GM19468 (cell line): ENCODE data around the gene SEMA3D.

Experiments used
- ATAC-seq: cut with Tn5 transposase; IDR thresholded peaks from one replicate; pipeline ENCODE4 v1.9.1; 2021; ENCODE audit warnings: mild to moderate bottlenecking, moderate library complexity, moderate number of reproducible peaks; ENCODE audit not compliant: unreplicated experiment; ENCODE audit errors: extremely low read depth

Gene SEMA3D

GRCh38 chr7:85090919-85091564, 95.8 kb downstream of the SEMA3D start:
- ATAC-seq = no peak

- ATAC-seq = no peak
Observed at GRCh38 chr7:85090143-85090542, 96.7 kb downstream of the SEMA3D start.

DNA sequence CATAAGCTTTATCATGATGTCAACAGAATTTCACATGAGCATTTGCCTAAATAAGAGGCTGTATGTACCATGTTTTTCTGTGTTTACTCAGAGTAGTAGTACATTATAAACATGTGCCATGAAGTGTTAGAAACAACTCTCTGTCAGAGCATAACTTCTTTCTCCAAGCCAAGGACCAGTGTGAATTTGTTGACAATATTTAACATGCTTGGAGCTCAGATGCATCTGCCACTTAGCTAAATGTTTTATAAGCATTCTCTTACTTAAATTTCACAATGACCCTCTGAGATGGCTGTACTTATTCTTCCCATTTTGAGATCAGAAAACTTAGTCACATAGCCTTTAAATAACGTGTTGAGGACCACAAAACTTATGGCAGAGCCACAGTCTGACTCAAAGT, 105.0 kb downstream of the SEMA3D start:
- ATAC-seq = no peak

DNA sequence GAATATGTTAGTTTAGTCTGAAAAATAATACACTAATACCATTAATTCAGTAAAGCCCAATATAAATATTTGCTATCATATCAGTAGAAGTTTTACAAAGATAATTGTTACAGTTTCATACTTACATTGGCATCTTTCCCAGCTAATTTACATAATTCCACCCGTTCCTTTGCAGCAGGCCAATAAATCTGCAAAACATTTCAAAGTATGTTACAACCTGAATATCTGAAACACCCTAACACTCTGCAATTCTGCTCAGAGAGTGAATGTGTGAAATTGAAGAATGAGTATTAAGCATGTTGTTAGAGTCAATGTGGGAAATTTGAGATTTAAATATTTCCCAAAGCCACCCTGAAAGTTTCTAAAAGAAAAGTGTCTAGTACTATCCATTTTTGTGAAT, 105.5 kb downstream of the SEMA3D start:
- ATAC-seq = no peak

DNA sequence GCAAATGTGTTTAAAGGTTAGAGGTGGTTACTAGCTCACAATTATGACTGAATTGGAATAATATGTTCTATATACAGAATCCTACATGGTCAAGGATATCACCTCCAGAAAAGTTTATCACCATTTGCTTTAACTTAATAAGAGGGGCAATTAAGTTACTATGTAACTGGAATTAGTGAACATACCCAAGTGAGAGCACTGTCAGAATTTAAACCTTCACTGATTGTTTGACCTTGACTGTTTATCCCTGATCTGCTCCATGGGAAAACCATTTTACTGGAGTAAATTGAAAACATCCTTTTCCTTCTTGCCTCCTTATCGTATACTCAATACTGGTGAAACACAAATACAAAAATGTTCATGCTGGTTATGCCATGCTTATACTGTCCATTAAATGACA, 107.4 kb downstream of the SEMA3D start:
- no peak for ATAC-seq

- no peak for ATAC-seq
Observed at GRCh38 chr7:85078181-85078580, 108.7 kb downstream of the SEMA3D start.

GRCh38 chr7:85075864-85076263, 111.0 kb downstream of the SEMA3D start:
- no peak for ATAC-seq

DNA sequence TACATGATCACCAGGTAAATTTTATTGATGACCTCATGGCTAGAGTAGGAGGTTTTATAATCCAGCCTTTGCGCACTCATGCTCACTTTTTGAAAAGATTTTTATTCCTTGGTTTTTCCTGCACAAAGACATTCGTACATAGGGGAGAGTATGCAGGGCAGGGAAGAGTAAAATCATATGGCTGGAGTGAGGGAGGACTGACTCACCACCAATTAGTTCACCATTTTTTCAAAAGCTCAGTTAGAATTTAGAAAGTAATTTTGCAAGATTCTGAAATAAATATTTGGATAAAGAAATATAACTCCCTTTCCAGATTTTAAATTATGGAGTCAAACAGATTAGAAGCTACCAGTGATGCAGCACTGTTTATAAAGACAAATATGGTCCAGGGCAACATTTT, 111.9 kb downstream of the SEMA3D start:
- no peak for ATAC-seq

- ATAC-seq = no peak
Observed at GRCh38 chr7:85074016-85074415, 112.8 kb downstream of the SEMA3D start.

- no peak for ATAC-seq
Observed at GRCh38 chr7:85070967-85071628, 115.8 kb downstream of the SEMA3D start.

DNA sequence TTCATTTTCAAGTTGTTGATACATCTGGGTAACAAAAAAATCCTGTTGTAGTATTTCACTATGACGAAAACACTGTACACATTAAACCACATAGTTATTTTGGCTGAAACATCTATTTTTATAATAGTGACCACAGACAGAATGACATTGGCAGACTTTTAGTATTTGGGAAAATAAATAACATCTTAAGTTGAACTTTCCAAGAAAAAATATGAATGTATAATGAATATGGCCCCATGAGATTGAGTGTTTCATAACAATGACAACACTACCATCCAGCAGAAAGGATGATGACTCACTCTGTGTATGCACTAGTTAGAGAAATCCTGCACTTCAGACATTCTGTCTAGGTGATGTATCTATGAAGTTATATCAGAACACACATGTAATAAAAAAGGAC, 118.1 kb downstream of the SEMA3D start:
- ATAC-seq = no peak

GRCh38 chr7:85067371-85067770, 119.5 kb downstream of the SEMA3D start:
- no peak for ATAC-seq

- ATAC-seq = no peak
Observed at GRCh38 chr7:85065888-85066485, 120.9 kb downstream of the SEMA3D start.

- no peak for ATAC-seq
Observed at GRCh38 chr7:85065306-85065705, 121.5 kb downstream of the SEMA3D start.

GRCh38 chr7:85062651-85063050, 124.2 kb downstream of the SEMA3D start:
- ATAC-seq = no peak

- ATAC-seq = no peak
Observed at GRCh38 chr7:85061456-85061855, 125.4 kb downstream of the SEMA3D start.

GRCh38 chr7:85060696-85061095, 126.2 kb downstream of the SEMA3D start:
- no peak for ATAC-seq

DNA sequence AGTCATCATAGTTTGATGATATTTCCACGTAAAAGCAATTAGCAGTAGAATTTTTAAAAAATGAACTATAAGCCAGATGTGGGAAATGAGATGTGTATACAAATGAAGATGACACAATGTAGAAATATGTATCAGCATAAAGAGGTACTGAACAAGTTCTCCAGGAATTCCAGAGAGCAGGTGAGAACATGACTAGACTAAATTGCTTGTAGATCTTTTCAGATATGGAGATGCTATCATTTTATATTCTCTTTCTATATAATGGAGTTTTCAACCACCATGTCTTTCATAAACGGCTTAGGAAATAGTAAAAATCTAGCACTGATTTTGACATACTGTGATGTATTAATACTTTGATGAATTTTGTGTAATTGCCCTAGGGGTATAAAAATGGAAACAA, 130.9 kb downstream of the SEMA3D start:
- no peak for ATAC-seq

GRCh38 chr7:85055196-85055595, 131.7 kb downstream of the SEMA3D start:
- ATAC-seq = no peak

DNA sequence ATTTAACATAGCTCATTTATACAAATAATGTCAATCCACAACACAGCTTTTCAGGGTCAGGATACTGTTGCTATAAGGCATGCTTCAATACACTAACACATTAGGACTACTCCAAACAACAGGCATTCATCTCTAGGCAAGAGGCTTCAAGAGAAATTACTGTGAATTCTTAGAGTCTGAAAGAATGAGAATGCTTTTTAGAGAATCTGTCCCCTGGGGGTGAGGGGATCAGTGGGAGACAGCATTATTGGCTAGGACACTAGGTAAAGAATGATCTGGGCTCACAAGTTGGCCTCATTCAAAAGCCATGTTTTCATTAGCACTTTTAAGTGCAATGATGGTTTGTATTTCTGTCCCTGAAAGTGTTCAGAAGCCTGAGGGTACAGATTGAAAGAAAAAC, 132.6 kb downstream of the SEMA3D start:
- ATAC-seq = no peak

- ATAC-seq = no peak
Observed at GRCh38 chr7:85052894-85053293, 134.0 kb downstream of the SEMA3D start.
